Progenitor cell of endocrine pancreas (in vitro differentiated cells): Measurements from ENCODE around the gene CLEC16A. TPM values are rescaled to one million over a fixed set of nuclear protein-coding genes. Genes with fewer than 3 reads are reported as not detected.

Source experiments
- DNase-seq: peaks from one replicate; pipeline ENCODE4 v3.0.0; 2021; ENCODE audit warnings: low spot score; ENCODE audit not compliant: unreplicated experiment
- H3K27ac Mint-ChIP-seq: 2 replicates; pipeline ENCODE4 v1.8.0; 2021; ENCODE audit warnings: mild to moderate bottlenecking, moderate library complexity, mixed read lengths
- H3K27me3 Mint-ChIP-seq: 2 replicates; pipeline ENCODE4 v1.8.0; 2021; ENCODE audit warnings: mixed read lengths
- H3K36me3 Mint-ChIP-seq: 2 replicates; pipeline ENCODE4 v1.8.0; 2022; ENCODE audit warnings: mixed read lengths; ENCODE audit not compliant: insufficient read depth
- H3K4me1 Mint-ChIP-seq: 2 replicates; pipeline ENCODE4 v1.8.0; 2021; ENCODE audit warnings: low read depth, mixed read lengths
- H3K4me3 Mint-ChIP-seq: 2 replicates; pipeline ENCODE4 v1.8.0; 2021; ENCODE audit warnings: low read depth, mild to moderate bottlenecking, moderate library complexity, mixed read lengths
- H3K9me3 Mint-ChIP-seq: 2 replicates; pipeline ENCODE4 v1.8.0; 2021; ENCODE audit warnings: low read depth, mixed read lengths
- total RNA-seq: library from RNA; stranded (reverse); gene quantifications from 2 replicates; pipeline ENCODE4 v1.2.1, GENCODE V29; 2021
- TF ChIP-seq, protein P1 (sequence below): fragments of 200-600 bp; sonication (generic); IDR thresholded peaks from one replicate; pipeline ENCODE4 v1.5.0; 2021; ENCODE audit warnings: antibody characterized with exemption, mild to moderate bottlenecking; ENCODE audit not compliant: unreplicated experiment

CLEC16A gene
- total RNA-seq, 1 donor from 2014 or later: 34.3 TPM

GRCh38 chr16:11093572-11094074 is 149.3 kb downstream of the CLEC16A start:
- H3K27me3 Mint-ChIP-seq: no peaks in the 10 kb centered on the region
- H3K4me1 Mint-ChIP-seq: no peaks in the 10 kb centered on the region
- TF ChIP-seq, protein P1, sequence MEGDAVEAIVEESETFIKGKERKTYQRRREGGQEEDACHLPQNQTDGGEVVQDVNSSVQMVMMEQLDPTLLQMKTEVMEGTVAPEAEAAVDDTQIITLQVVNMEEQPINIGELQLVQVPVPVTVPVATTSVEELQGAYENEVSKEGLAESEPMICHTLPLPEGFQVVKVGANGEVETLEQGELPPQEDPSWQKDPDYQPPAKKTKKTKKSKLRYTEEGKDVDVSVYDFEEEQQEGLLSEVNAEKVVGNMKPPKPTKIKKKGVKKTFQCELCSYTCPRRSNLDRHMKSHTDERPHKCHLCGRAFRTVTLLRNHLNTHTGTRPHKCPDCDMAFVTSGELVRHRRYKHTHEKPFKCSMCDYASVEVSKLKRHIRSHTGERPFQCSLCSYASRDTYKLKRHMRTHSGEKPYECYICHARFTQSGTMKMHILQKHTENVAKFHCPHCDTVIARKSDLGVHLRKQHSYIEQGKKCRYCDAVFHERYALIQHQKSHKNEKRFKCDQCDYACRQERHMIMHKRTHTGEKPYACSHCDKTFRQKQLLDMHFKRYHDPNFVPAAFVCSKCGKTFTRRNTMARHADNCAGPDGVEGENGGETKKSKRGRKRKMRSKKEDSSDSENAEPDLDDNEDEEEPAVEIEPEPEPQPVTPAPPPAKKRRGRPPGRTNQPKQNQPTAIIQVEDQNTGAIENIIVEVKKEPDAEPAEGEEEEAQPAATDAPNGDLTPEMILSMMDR: no peak
- no peak overlapping the region for H3K27ac Mint-ChIP-seq
- H3K36me3 Mint-ChIP-seq: peaks cover 1% of the 10 kb centered on the region
- no peak overlapping the region for H3K4me3 Mint-ChIP-seq
- no peaks in the 10 kb centered on the region for H3K9me3 Mint-ChIP-seq
- no peak for DNase-seq

DNA sequence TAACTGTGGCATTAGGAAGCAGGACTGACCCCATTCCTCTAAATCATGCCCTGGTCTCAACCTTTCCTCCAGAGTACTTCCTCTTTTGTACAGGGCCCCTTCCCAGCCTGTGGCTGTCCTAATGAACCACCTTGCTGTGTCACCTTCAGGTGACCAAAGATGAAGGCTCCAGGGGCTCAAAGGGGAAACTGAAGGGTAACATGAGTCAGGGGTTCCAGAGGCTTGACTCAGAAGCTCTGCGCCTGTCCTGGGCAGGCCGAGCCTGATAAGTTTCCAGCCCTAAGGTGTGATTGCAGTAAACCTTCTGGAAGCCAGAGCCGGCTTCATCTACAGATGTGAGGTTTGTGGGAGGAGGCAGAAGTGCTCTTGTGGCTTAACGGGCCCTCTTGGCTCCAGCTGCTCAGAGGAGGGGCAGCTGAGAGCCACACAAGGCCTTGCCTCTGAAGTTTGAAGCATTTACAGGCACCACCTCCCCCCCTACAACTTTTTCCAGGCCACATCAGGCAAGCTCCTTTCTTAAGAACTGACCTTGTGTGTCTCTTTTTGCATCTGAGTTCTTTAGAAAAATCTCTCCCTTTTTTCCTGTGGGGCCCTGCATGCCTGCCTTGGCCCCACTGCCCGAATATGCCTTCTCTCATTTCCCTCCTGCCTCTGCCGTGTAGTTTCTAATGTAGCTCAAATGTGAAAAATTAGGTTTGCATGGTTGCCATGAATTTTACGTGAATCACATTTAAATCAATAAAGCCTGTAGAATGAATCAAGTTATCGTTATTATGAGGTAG is 149.9 kb downstream of the CLEC16A start:
- H3K27ac Mint-ChIP-seq: no peak overlapping the region
- TF ChIP-seq, protein P1: no peak
- H3K36me3 Mint-ChIP-seq: peaks cover 1% of the 10 kb centered on the region
- no peak for DNase-seq
- no peaks in the 10 kb centered on the region for H3K9me3 Mint-ChIP-seq
- no peaks in the 10 kb centered on the region for H3K27me3 Mint-ChIP-seq
- H3K4me3 Mint-ChIP-seq: no peak overlapping the region
- H3K4me1 Mint-ChIP-seq: no peaks in the 10 kb centered on the region

DNA sequence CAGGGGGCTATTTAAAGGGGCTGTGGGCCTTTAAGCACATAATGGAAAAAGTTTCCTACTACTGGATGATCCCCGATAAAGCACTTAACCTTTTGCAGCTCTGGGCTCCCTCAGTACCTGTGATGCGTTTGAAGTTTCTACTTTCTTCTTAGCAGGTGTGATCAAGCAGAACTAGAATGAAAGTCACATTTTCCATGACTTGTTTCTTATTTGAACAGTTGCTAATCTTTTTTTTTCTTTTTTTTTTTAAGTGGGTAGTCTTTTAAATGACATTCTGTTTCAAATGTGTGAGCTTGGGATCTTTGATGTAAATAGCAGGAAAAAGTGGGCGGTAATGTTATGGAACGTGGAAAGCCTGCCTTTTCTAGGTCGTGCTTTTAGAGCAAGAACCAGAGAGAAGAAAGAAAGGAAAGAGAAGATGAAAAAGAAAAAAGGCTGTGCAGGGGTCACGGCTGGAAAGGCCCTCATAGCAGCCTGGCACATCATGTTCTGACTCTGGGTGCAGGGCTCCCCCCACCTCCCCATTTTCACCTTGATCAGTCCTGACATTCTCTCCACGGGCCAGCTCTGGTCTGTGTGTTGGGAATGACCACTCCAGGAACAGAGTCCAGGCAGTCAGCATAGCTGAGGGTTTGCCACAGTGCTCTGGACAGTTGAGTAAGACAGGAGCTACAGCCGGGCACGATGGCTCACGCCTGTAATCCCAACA is 150.6 kb downstream of the CLEC16A start:
- Mint-ChIP-seq H3K4me3 (no peak overlapping the region), H3K4me1 (peaks cover 2% of the 10 kb centered on the region), H3K9me3 (no peaks in the 10 kb centered on the region), H3K27me3 (no peaks in the 10 kb centered on the region), H3K36me3 (peaks cover 1% of the 10 kb centered on the region), H3K27ac (no peak overlapping the region)
- TF ChIP-seq, protein P1: no peak
- no peak for DNase-seq

DNA sequence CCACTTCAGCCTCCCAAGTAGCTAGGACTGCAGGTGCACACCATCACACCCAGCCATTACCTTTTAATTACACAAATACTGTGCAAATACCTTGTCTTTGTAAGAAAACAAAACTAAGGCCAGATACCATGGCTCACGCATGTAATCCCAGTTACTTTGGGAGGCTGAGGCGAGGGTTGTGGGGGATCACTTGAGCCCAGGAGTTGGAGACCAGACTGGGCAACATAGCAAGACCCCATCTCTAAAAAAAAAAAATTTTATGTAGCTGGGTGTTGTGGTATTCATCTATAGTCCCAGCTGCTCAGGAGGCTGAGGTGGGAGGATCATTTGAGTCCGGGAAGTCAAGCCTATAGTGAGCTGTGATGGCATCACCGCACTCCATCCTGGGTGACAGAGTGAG is 151.6 kb downstream of the CLEC16A start:
- TF ChIP-seq, protein P1: no peak
- H3K9me3 Mint-ChIP-seq: no peaks in the 10 kb centered on the region
- no peaks in the 10 kb centered on the region for H3K27me3 Mint-ChIP-seq
- peaks cover 11% of the 10 kb centered on the region for H3K4me1 Mint-ChIP-seq
- H3K4me3 Mint-ChIP-seq: no peak overlapping the region
- no peak overlapping the region for H3K27ac Mint-ChIP-seq
- peaks cover 2% of the 10 kb centered on the region for H3K36me3 Mint-ChIP-seq
- no peak for DNase-seq

- Mint-ChIP-seq H3K27ac (no peak overlapping the region), H3K36me3 (peaks cover 2% of the 10 kb centered on the region), H3K4me1 (peaks cover 19% of the 10 kb centered on the region), H3K4me3 (no peak overlapping the region), H3K27me3 (no peaks in the 10 kb centered on the region), H3K9me3 (no peaks in the 10 kb centered on the region)
- no peak for DNase-seq
- TF ChIP-seq, protein P1: no peak
Measured at GRCh38 chr16:11097094-11097786, 152.9 kb downstream of the CLEC16A start.
